Upper lobe of right lung (tissue), 1 donor: Measurements from ENCODE around the gene GOPC. TPM values are rescaled to one million over a fixed set of nuclear protein-coding genes. Genes with fewer than 3 reads are reported as not detected.

ENCODE experiments used
- ATAC-seq: fragments of 200-7000 bp; cut with Tn5 transposase; one replicate; pipeline ENCODE4 v1.9.1; 2020; ENCODE audit warnings: mild to moderate bottlenecking, moderate library complexity
- DNase-seq: peaks from one replicate; pipeline ENCODE4 v3.0.0-alpha.2; 2020
- H3K27ac ChIP-seq: fragments of 200-600 bp; one replicate; pipeline ENCODE4 v1.8.0; 2022
- H3K27me3 ChIP-seq: fragments of 200-600 bp; one replicate; pipeline ENCODE4 v1.8.0; 2022; ENCODE audit warnings: mild to moderate bottlenecking
- H3K36me3 ChIP-seq: fragments of 200-600 bp; one replicate; pipeline ENCODE4 v1.8.0; 2022
- H3K4me1 ChIP-seq: fragments of 200-600 bp; one replicate; pipeline ENCODE4 v1.8.0; 2022
- H3K4me3 ChIP-seq: fragments of 200-600 bp; one replicate; pipeline ENCODE4 v1.8.0; 2022; ENCODE audit warnings: mild to moderate bottlenecking
- H3K9me3 ChIP-seq: fragments of 200-600 bp; one replicate; pipeline ENCODE4 v1.8.0; 2022
- CTCF ChIP-seq: fragments of 200-600 bp; IDR thresholded peaks from one replicate; pipeline ENCODE4 v1.8.0; 2022; ENCODE audit warnings: antibody characterized with exemption
- intact Hi-C: fragments of 100-400 bp; cut with DNase I; formaldehyde crosslinking; loops from one replicate; pipeline ENCODE4 v1.11.0; 2022
- total RNA-seq: library from RNA; stranded (reverse); fragmentation: NEBNext Ultra II Directional; extraction: Animal tissue kit (Norgen Biotek cat#: 25700); gene quantifications from one replicate; pipeline ENCODE4 v1.2.1, GENCODE V29; 2021
- donor health status: DM: no; HTN: yes; CAD: no; lungs with severe emphysema.

Gene GOPC
- total RNA-seq, 1 donor from 2014 or later = 21.5 TPM

DNA sequence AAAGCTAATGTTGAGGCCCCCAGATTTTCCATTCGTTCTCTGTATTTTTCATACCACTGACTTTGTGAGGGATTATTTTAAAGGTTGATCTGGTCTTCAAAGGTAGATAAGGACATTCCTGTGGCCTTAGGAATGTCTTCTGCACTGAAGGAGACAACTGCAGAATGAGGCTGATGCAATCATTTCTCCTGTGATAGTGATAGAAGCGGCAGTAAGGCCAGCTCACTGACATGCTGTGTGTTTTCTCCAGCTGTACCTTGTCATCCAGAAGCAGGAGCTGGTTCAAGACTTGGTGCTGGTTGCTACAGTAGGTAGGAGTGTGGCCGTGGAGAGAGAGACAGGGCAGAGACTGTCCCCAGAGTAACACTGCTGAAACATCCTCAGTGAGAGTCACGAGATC lies 66.0 kb downstream of the GOPC start:
- intact Hi-C loops = no loop called here
- no peak for TF ChIP-seq CTCF
- no peaks in the 10 kb centered on the region for H3K4me1 ChIP-seq
- no peak overlapping the region for H3K4me3 ChIP-seq
- DNase-seq (no peak), ATAC-seq (no peak)
- peaks cover 36% of the 10 kb centered on the region for H3K36me3 ChIP-seq
- H3K27ac ChIP-seq = no peak overlapping the region
- no peaks in the 10 kb centered on the region for H3K9me3 ChIP-seq
- no peaks in the 10 kb centered on the region for H3K27me3 ChIP-seq

DNA sequence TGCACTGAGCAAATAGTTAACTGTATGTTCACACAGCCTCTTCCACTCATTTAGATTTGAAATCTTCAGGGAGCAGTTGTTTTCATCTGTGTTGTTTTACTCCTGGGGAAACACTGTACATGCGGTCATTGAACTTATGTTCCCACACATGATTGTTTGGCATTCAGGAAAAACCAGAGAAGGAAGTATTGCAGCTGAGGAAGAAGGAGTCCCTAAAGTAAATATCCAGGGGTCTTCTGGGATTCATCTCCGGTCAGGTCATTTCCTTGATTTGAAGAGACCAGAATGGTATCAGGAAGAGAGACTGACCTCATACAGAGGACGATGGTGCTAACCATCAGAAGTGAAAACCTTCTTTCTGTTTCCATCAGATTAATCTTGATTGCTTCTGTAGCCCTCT lies 67.3 kb downstream of the GOPC start:
- no peak for TF ChIP-seq CTCF
- no peaks in the 10 kb centered on the region for H3K27me3 ChIP-seq
- peaks cover 24% of the 10 kb centered on the region for H3K36me3 ChIP-seq
- DNase-seq = no peak
- intact Hi-C loops = no loop called here
- H3K4me3 ChIP-seq = no peak overlapping the region
- no peaks in the 10 kb centered on the region for H3K4me1 ChIP-seq
- no peak overlapping the region for H3K27ac ChIP-seq
- no peak for ATAC-seq
- H3K9me3 ChIP-seq = no peaks in the 10 kb centered on the region

- no peak for DNase-seq
- ATAC-seq = no peak
- Histone ChIP-seq H3K4me3 (no peak overlapping the region), H3K36me3 (peaks cover 12% of the 10 kb centered on the region), H3K4me1 (no peaks in the 10 kb centered on the region), H3K27ac (no peak overlapping the region), H3K9me3 (no peaks in the 10 kb centered on the region), H3K27me3 (no peaks in the 10 kb centered on the region)
- no peak for TF ChIP-seq CTCF
- intact Hi-C loops = no loop called here
Observed at GRCh38 chr6:117533775-117534174, 68.5 kb downstream of the GOPC start.

- no peaks in the 10 kb centered on the region for H3K9me3 ChIP-seq
- ATAC-seq = no peak
Observed at GRCh38 chr6:117531809-117532725, 70.2 kb downstream of the GOPC start.

DNA sequence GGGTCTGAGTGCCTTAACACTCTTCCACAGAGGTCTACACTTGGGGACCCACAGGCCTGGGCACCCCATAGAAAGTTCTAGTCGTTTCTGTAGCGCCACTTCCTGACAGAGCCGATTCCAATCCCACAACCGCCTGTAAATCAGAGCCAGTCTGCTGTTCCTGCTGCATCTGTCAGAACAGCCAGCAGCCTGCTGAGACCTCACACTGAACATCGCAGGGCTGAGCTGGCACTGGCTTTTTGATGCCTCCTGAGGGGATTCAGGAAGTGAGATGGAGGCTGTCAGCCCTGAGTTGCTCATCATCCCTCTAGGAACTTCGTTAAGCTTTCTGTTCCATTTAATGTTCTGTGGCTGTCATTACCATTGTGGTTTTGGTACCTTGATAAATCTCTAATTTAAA lies 71.0 kb downstream of the GOPC start:
- no peaks in the 10 kb centered on the region for H3K4me1 ChIP-seq
- no peak for TF ChIP-seq CTCF
- ATAC-seq (no peak), DNase-seq (no peak)
- no peaks in the 10 kb centered on the region for H3K9me3 ChIP-seq
- H3K27me3 ChIP-seq = no peaks in the 10 kb centered on the region
- intact Hi-C loops = no loop called here
- H3K36me3 ChIP-seq = peaks cover 3% of the 10 kb centered on the region
- no peak overlapping the region for H3K27ac ChIP-seq
- no peak overlapping the region for H3K4me3 ChIP-seq

More at GRCh38 chr6:117531809-117532725, 70.2 kb downstream of the GOPC start:
- TF ChIP-seq CTCF = no peak
- Histone ChIP-seq H3K4me1 (no peaks in the 10 kb centered on the region), H3K4me3 (no peak overlapping the region), H3K36me3 (peaks cover 3% of the 10 kb centered on the region), H3K27me3 (no peaks in the 10 kb centered on the region), H3K27ac (no peak overlapping the region)
- DNase-seq = no peak
- intact Hi-C loops = no loop called here
